ENCODE data around the gene STRBP.

GRCh38 chr9:123218831-123219230 lies 49.6 kb downstream of the STRBP start:
- TF ChIP-seq ELF4 (IDR thresholded peaks at IDR 0.05) (no peak), FOXM1 (IDR thresholded peaks at IDR 0.05; ENCODE audit: borderline replicate concordance) (no peak), BHLHE40 (IDR thresholded peaks at IDR 0.05; ENCODE audit: borderline replicate concordance) (no peak), FOXA1 (IDR thresholded peaks at IDR 0.05) (no peak), LEF1 (IDR thresholded peaks at IDR 0.05; ENCODE audit: borderline replicate concordance) (no peak), SP1 (IDR thresholded peaks at IDR 0.05) (no peak), PKNOX1 (IDR thresholded peaks at IDR 0.05) (no peak), HDGF (IDR thresholded peaks at IDR 0.05; ENCODE audit: borderline replicate concordance) (no peak)

Data from HEK293T (cell line).